Gastroesophageal sphincter (tissue), 3 donors: ENCODE results near the gene LARP1.

ENCODE experiments used
- EP300 ChIP-seq: sonication (generic); formaldehyde crosslinking; IDR thresholded peaks from one replicate; pipeline ENCODE4 v1.6.1; 2017; ENCODE audit warnings: antibody characterized with exemption, mild to moderate bottlenecking
- POLR2A ChIP-seq, 2 donors: fragments of 450-650 bp; IDR thresholded peaks; one replicate each; pipeline ENCODE4 v1.6.1; 2017; ENCODE audit warnings: antibody characterized with exemption in 2 of 2, mild to moderate bottlenecking in 2 of 2, moderate library complexity in 1 of 2
- POLR2AphosphoS5 ChIP-seq: sonication (generic); formaldehyde crosslinking; IDR thresholded peaks from one replicate; pipeline ENCODE4 v1.6.1; 2017; ENCODE audit warnings: antibody characterized with exemption
- TF ChIP-seq, protein P1 (sequence below), 4 experiments: fragments of 200-600 bp in 2 of 4; fragments of 450-650 bp in 2 of 4; sonication (generic) in 1 of 4; IDR thresholded peaks; one replicate each; pipeline ENCODE4 v1.5.1; 2017 to 2019; ENCODE audit warnings: antibody characterized with exemption in 4 of 4, mild to moderate bottlenecking in 2 of 4, moderate library complexity in 2 of 4

GRCh38 chr5:154721481-154722058 is 33.6 kb upstream of the LARP1 start:
- TF ChIP-seq, protein P1, sequence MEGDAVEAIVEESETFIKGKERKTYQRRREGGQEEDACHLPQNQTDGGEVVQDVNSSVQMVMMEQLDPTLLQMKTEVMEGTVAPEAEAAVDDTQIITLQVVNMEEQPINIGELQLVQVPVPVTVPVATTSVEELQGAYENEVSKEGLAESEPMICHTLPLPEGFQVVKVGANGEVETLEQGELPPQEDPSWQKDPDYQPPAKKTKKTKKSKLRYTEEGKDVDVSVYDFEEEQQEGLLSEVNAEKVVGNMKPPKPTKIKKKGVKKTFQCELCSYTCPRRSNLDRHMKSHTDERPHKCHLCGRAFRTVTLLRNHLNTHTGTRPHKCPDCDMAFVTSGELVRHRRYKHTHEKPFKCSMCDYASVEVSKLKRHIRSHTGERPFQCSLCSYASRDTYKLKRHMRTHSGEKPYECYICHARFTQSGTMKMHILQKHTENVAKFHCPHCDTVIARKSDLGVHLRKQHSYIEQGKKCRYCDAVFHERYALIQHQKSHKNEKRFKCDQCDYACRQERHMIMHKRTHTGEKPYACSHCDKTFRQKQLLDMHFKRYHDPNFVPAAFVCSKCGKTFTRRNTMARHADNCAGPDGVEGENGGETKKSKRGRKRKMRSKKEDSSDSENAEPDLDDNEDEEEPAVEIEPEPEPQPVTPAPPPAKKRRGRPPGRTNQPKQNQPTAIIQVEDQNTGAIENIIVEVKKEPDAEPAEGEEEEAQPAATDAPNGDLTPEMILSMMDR (IDR thresholded peaks at IDR 0.05) = no peak
- TF ChIP-seq POLR2AphosphoS5 = no peak
- no peak for TF ChIP-seq POLR2A (IDR thresholded peaks at IDR 0.05)
- TF ChIP-seq EP300 = no peak
